ENCODE results near the gene FAIM2.

DNA sequence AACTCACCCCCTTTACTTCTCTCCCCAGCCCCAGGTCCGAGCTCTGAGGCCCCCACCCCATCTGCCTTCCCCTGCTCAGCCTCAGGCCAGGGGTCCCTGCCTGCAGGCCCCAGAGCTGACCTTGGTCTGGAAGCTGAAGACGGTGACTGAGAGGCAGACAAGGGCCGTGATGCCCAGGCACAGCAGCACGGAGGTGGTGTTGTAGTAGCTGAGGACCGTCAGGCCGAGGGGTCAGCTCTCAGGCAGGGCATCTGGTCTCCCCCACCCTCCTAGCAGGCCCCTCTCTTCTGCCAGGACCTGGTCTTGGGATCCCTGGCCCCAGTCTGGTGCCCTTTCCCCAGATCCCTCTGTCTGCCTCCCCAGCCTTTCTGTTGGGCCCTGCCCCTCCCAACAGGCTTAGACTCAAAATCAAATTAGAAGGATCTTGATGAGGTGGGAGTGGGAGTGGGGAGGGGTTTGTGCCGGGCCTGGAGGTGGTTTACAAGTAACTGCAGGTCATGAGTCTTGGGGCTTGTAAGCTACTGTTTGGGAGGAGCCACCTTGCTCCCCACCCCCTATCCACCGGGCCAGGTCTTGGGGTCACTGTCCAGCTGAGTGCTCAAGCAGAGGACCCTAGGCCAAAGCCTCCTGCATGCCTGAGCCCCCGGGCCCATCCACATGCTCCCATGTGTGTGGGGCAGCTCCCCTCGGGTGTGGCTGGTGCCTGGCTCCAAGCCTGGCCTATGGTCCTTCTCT, 14.2 kb downstream of the FAIM2 start:
- TF ChIP-seq POLR2AphosphoS5 (IDR thresholded peaks at IDR 0.05; ENCODE audit: low read depth) (no peak), GABPA (IDR thresholded peaks at IDR 0.05; ENCODE audit: low read depth) (no peak)
- TF ChIP-seq, protein P1, sequence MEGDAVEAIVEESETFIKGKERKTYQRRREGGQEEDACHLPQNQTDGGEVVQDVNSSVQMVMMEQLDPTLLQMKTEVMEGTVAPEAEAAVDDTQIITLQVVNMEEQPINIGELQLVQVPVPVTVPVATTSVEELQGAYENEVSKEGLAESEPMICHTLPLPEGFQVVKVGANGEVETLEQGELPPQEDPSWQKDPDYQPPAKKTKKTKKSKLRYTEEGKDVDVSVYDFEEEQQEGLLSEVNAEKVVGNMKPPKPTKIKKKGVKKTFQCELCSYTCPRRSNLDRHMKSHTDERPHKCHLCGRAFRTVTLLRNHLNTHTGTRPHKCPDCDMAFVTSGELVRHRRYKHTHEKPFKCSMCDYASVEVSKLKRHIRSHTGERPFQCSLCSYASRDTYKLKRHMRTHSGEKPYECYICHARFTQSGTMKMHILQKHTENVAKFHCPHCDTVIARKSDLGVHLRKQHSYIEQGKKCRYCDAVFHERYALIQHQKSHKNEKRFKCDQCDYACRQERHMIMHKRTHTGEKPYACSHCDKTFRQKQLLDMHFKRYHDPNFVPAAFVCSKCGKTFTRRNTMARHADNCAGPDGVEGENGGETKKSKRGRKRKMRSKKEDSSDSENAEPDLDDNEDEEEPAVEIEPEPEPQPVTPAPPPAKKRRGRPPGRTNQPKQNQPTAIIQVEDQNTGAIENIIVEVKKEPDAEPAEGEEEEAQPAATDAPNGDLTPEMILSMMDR (IDR thresholded peaks at IDR 0.05; ENCODE audit: insufficient read depth, low read length): no peak
- TF ChIP-seq, protein P2, sequence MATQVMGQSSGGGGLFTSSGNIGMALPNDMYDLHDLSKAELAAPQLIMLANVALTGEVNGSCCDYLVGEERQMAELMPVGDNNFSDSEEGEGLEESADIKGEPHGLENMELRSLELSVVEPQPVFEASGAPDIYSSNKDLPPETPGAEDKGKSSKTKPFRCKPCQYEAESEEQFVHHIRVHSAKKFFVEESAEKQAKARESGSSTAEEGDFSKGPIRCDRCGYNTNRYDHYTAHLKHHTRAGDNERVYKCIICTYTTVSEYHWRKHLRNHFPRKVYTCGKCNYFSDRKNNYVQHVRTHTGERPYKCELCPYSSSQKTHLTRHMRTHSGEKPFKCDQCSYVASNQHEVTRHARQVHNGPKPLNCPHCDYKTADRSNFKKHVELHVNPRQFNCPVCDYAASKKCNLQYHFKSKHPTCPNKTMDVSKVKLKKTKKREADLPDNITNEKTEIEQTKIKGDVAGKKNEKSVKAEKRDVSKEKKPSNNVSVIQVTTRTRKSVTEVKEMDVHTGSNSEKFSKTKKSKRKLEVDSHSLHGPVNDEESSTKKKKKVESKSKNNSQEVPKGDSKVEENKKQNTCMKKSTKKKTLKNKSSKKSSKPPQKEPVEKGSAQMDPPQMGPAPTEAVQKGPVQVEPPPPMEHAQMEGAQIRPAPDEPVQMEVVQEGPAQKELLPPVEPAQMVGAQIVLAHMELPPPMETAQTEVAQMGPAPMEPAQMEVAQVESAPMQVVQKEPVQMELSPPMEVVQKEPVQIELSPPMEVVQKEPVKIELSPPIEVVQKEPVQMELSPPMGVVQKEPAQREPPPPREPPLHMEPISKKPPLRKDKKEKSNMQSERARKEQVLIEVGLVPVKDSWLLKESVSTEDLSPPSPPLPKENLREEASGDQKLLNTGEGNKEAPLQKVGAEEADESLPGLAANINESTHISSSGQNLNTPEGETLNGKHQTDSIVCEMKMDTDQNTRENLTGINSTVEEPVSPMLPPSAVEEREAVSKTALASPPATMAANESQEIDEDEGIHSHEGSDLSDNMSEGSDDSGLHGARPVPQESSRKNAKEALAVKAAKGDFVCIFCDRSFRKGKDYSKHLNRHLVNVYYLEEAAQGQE (IDR thresholded peaks at IDR 0.05; ENCODE audit: insufficient replicate concordance, low read depth): no peak
